H9 (cell line): ENCODE data around the gene NUP85. TPM values are rescaled to one million over a fixed set of nuclear protein-coding genes. Genes with fewer than 3 reads are reported as not detected.

Experiments used
- DNase-seq: peaks from one replicate; pipeline ENCODE4 v3.0.0-alpha.2; 2017
- H2AFZ ChIP-seq: one replicate; pipeline ENCODE4 v1.6.1; 2013; ENCODE audit warnings: mild to moderate bottlenecking, low read length, control low read depth, moderate library complexity
- H2AK5ac ChIP-seq: 2 replicates; pipeline ENCODE4 v1.6.1; 2013; ENCODE audit warnings: low read length, control low read depth, mixed read lengths; ENCODE audit not compliant: insufficient read length
- H2BK120ac ChIP-seq: one replicate; pipeline ENCODE4 v1.6.1; 2013; ENCODE audit warnings: low read depth, mild to moderate bottlenecking, low read length, control low read depth, inconsistent platforms; ENCODE audit not compliant: poor library complexity, severe bottlenecking
- H2BK12ac ChIP-seq: 2 replicates; pipeline ENCODE4 v1.6.1; 2013; ENCODE audit warnings: low read length, control low read depth, mixed read lengths, low read depth; ENCODE audit not compliant: insufficient read length
- H2BK15ac ChIP-seq: 2 replicates; pipeline ENCODE4 v1.6.1; 2013; ENCODE audit warnings: low read depth, low read length, control low read depth
- H2BK20ac ChIP-seq: one replicate; pipeline ENCODE4 v1.6.1; 2013; ENCODE audit warnings: low read depth, mild to moderate bottlenecking, low read length, control low read depth, inconsistent platforms; ENCODE audit not compliant: poor library complexity, severe bottlenecking
- H2BK5ac ChIP-seq: 2 replicates; pipeline ENCODE4 v1.6.1; 2013; ENCODE audit warnings: low read length, control low read depth, mixed read lengths; ENCODE audit not compliant: insufficient read length
- H3K14ac ChIP-seq: 2 replicates; pipeline ENCODE4 v1.6.1; 2013; ENCODE audit warnings: low read length, control low read depth; ENCODE audit not compliant: insufficient read depth
- H3K18ac ChIP-seq: 2 replicates; pipeline ENCODE4 v1.6.1; 2013; ENCODE audit warnings: low read depth, mild to moderate bottlenecking, mixed read lengths, low read length, control low read depth; ENCODE audit not compliant: insufficient read length
- H3K23ac ChIP-seq: 2 replicates; pipeline ENCODE4 v1.6.1; 2013; ENCODE audit warnings: low read length, control low read depth, mixed read lengths, low read depth; ENCODE audit not compliant: insufficient read length
- H3K23me2 ChIP-seq: 2 replicates; pipeline ENCODE4 v1.6.1; 2013; ENCODE audit warnings: low read depth, mild to moderate bottlenecking, mixed read lengths, low read length, control low read depth; ENCODE audit not compliant: insufficient read length, poor library complexity, severe bottlenecking
- H3K27ac ChIP-seq: 2 replicates; pipeline ENCODE4 v1.5.1; 2013; ENCODE audit warnings: low read length, control low read depth, mixed read lengths, low read depth; ENCODE audit not compliant: insufficient read length
- H3K27me3 ChIP-seq: 2 replicates; pipeline ENCODE4 v1.6.1; 2013; ENCODE audit warnings: low read length, control low read depth, inconsistent platforms; ENCODE audit not compliant: insufficient read depth
- H3K4ac ChIP-seq: 2 replicates; pipeline ENCODE4 v1.6.1; 2013; ENCODE audit warnings: low read depth, mild to moderate bottlenecking, control low read depth, inconsistent platforms, low read length, moderate library complexity
- H3K4me1 ChIP-seq: 2 replicates; pipeline ENCODE4 v1.6.1; 2013; ENCODE audit warnings: low read length, control low read depth, inconsistent platforms; ENCODE audit not compliant: insufficient read depth
- H3K4me2 ChIP-seq: 2 replicates; pipeline ENCODE4 v1.6.1; 2013; ENCODE audit warnings: low read length, control low read depth, mixed read lengths; ENCODE audit not compliant: insufficient read length, insufficient read depth
- H3K56ac ChIP-seq: 2 replicates; pipeline ENCODE4 v1.6.1; 2013; ENCODE audit warnings: low read depth, mild to moderate bottlenecking, mixed read lengths, low read length, control low read depth; ENCODE audit not compliant: insufficient read length
- H3K79me1 ChIP-seq: 2 replicates; pipeline ENCODE4 v1.6.1; 2013; ENCODE audit warnings: low read depth, mild to moderate bottlenecking, moderate library complexity, low read length, control low read depth, inconsistent platforms; ENCODE audit not compliant: insufficient read depth, poor library complexity, severe bottlenecking
- H3K79me2 ChIP-seq: 2 replicates; pipeline ENCODE4 v1.6.1; 2013; ENCODE audit warnings: low read length, control low read depth, inconsistent platforms; ENCODE audit not compliant: insufficient read depth
- H3K9ac ChIP-seq: 2 replicates; pipeline ENCODE4 v1.6.1; 2013; ENCODE audit warnings: low read length, control low read depth, mixed read lengths; ENCODE audit not compliant: insufficient read length; ENCODE audit errors: extremely low read depth
- H3K9me3 ChIP-seq: one replicate; pipeline ENCODE4 v1.6.1; 2013; ENCODE audit warnings: low read depth, low read length, inconsistent platforms; ENCODE audit not compliant: control insufficient read depth
- H3T11ph ChIP-seq: one replicate; pipeline ENCODE4 v1.6.1; 2013; ENCODE audit warnings: mild to moderate bottlenecking, low read length, control low read depth, inconsistent platforms
- H4K20me1 ChIP-seq: one replicate; pipeline ENCODE4 v1.6.1; 2013; ENCODE audit not compliant: control insufficient read depth, insufficient read length, insufficient read depth
- H4K5ac ChIP-seq: 2 replicates; pipeline ENCODE4 v1.6.1; 2013; ENCODE audit warnings: low read depth, mild to moderate bottlenecking, mixed read lengths, low read length, control low read depth; ENCODE audit not compliant: insufficient read length
- H4K8ac ChIP-seq: replicated peaks from 2 replicates; pipeline ENCODE4 v1.6.1; 2013; ENCODE audit warnings: low read length, control low read depth, mixed read lengths, low read depth; ENCODE audit not compliant: insufficient read length
- H4K91ac ChIP-seq: 2 replicates; pipeline ENCODE4 v1.6.1; 2013; ENCODE audit warnings: low read depth, mild to moderate bottlenecking, moderate library complexity, mixed read lengths, low read length, control low read depth; ENCODE audit not compliant: insufficient read length
- H3K27ac Mint-ChIP-seq, 3 experiments: 2 replicates in 2 of 3; 3 replicates in 1 of 3; pipeline ENCODE4 v1.8.0; 2020 to 2021; ENCODE audit warnings: mixed read lengths in 3 of 3, mild to moderate bottlenecking in 1 of 3, moderate library complexity in 1 of 3
- H3K27me3 Mint-ChIP-seq: 2 replicates; pipeline ENCODE4 v1.8.0; 2021; ENCODE audit warnings: low read depth, mild to moderate bottlenecking, moderate library complexity, mixed read lengths
- H3K36me3 Mint-ChIP-seq, 3 experiments: 2 replicates in 2 of 3; 3 replicates in 1 of 3; pipeline ENCODE4 v1.8.0; 2020 to 2021; ENCODE audit warnings: low read depth in 3 of 3, mixed read lengths in 3 of 3; ENCODE audit not compliant: insufficient read depth in 1 of 3
- H3K4me1 Mint-ChIP-seq, 2 experiments: 2 replicates each; pipeline ENCODE4 v1.8.0; 2020; ENCODE audit warnings: mixed read lengths in 2 of 2
- H3K4me3 Mint-ChIP-seq, 2 experiments: 2 replicates in 1 of 2; 3 replicates in 1 of 2; pipeline ENCODE4 v1.8.0; 2020 to 2021; ENCODE audit warnings: mild to moderate bottlenecking in 2 of 2, mixed read lengths in 2 of 2, moderate library complexity in 1 of 2
- H3K9me3 Mint-ChIP-seq, 2 experiments: 2 replicates in 1 of 2; 3 replicates in 1 of 2; pipeline ENCODE4 v1.8.0; 2020; ENCODE audit warnings: mild to moderate bottlenecking in 2 of 2, mixed read lengths in 2 of 2, moderate library complexity in 1 of 2
- WGBS: extraction: QIAGEN DNeasy Blood & Tissue Kit; methylation state at CpG from one replicate; pipeline ENCODE4 v1.1.7; 2013; ENCODE audit warnings: missing lambda C conversion rate, low lambda C conversion rate, mixed read lengths; ENCODE audit not compliant: insufficient read length; ENCODE audit errors: extremely low coverage; 5-methylcytosine and 5-hydroxymethylcytosine counted together
- total RNA-seq: library from RNA; stranded (reverse); gene quantifications from 2 replicates; pipeline ENCODE4 v1.2.1, GENCODE V29; 2021
- TF ChIP-seq, protein P1 (sequence below): fragments of 200-600 bp; sonication (generic); conservative IDR thresholded peaks from 3 replicates; pipeline ENCODE4 v1.8.0; 2021; ENCODE audit warnings: antibody characterized with exemption, mild to moderate bottlenecking

NUP85 gene
- total RNA-seq, 1 experiment from 2014 or later = 145 TPM

GRCh38 chr17:75232786-75233185, 27.3 kb downstream of the NUP85 start:
- H3K14ac ChIP-seq = no peak overlapping the region
- Mint-ChIP-seq H3K4me1 (no peaks in the 10 kb centered on the region), H3K27ac (no peak overlapping the region; a peak in 2 of 7 replicates), H3K36me3 (peaks cover 36 to 94% (median 86%) of the 10 kb centered on the region in 3 experiments), H3K4me3 (no peak overlapping the region), H3K9me3 (no peaks in the 10 kb centered on the region), H3K27me3 (no peaks in the 10 kb centered on the region)
- H4K91ac ChIP-seq = no peak overlapping the region
- no peak overlapping the region for H2AFZ ChIP-seq
- no peaks in the 10 kb centered on the region for H3K79me2 ChIP-seq
- H2BK120ac ChIP-seq = no peak overlapping the region
- H2BK5ac ChIP-seq = no peak overlapping the region
- TF ChIP-seq, protein P1, sequence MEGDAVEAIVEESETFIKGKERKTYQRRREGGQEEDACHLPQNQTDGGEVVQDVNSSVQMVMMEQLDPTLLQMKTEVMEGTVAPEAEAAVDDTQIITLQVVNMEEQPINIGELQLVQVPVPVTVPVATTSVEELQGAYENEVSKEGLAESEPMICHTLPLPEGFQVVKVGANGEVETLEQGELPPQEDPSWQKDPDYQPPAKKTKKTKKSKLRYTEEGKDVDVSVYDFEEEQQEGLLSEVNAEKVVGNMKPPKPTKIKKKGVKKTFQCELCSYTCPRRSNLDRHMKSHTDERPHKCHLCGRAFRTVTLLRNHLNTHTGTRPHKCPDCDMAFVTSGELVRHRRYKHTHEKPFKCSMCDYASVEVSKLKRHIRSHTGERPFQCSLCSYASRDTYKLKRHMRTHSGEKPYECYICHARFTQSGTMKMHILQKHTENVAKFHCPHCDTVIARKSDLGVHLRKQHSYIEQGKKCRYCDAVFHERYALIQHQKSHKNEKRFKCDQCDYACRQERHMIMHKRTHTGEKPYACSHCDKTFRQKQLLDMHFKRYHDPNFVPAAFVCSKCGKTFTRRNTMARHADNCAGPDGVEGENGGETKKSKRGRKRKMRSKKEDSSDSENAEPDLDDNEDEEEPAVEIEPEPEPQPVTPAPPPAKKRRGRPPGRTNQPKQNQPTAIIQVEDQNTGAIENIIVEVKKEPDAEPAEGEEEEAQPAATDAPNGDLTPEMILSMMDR = no peak
- no peak overlapping the region for H3K4me2 ChIP-seq
- no peak overlapping the region for H2BK15ac ChIP-seq
- no peak for DNase-seq
- no peak overlapping the region for H2AK5ac ChIP-seq
- H3K18ac ChIP-seq = no peak overlapping the region
- no peak overlapping the region for H3K56ac ChIP-seq
- no peak overlapping the region for H3K27ac ChIP-seq
- no CpG with 5 or more reads among the region's 13 CpGs for WGBS
- H4K8ac ChIP-seq = no peak overlapping the region
- no peak overlapping the region for H4K5ac ChIP-seq
- H4K20me1 ChIP-seq = no peaks in the 10 kb centered on the region
- no peaks in the 10 kb centered on the region for H3K27me3 ChIP-seq
- H3K9ac ChIP-seq = no peak overlapping the region
- no peaks in the 10 kb centered on the region for H3K4me1 ChIP-seq
- no peak overlapping the region for H2BK20ac ChIP-seq
- H3K4ac ChIP-seq = no peak overlapping the region
- no peak overlapping the region for H3K23ac ChIP-seq
- H3K79me1 ChIP-seq = no peaks in the 10 kb centered on the region
- H3T11ph ChIP-seq = no peak overlapping the region
- H3K23me2 ChIP-seq = no peaks in the 10 kb centered on the region
- no peaks in the 10 kb centered on the region for H3K9me3 ChIP-seq
- H2BK12ac ChIP-seq = no peak overlapping the region
